ENCODE data around the gene DDX24. TPM values are rescaled to one million over a fixed set of nuclear protein-coding genes. Genes with fewer than 3 reads are reported as not detected.

The DDX24 gene
- total RNA-seq, 1 donor from 2014 or later: 168 TPM

GRCh38 chr14:94043756-94044475 lies 37.1 kb downstream of the DDX24 start:
- DNase-seq (ENCODE audit: low read depth, low spot score): no peak
- no peak overlapping the region for H3K4me3 Mint-ChIP-seq
- no peaks in the 10 kb centered on the region for H3K27me3 Mint-ChIP-seq (ENCODE audit: low read depth)
- peaks cover 4% of the 10 kb centered on the region for H3K4me1 Mint-ChIP-seq
- TF ChIP-seq CTCF (conservative IDR thresholded peaks at IDR 0.05): no peak
- H3K27ac Mint-ChIP-seq (ENCODE audit: unreplicated experiment): peak overlapping the region; percentile 89
- H3K36me3 Mint-ChIP-seq (ENCODE audit: low read depth): no peaks in the 10 kb centered on the region
- H3K9me3 Mint-ChIP-seq: no peaks in the 10 kb centered on the region

- Mint-ChIP-seq H3K4me3 (no peak overlapping the region), H3K27me3 (ENCODE audit: low read depth) (no peaks in the 10 kb centered on the region), H3K9me3 (no peaks in the 10 kb centered on the region), H3K4me1 (peaks cover 4% of the 10 kb centered on the region), H3K36me3 (ENCODE audit: low read depth) (no peaks in the 10 kb centered on the region), H3K27ac (ENCODE audit: unreplicated experiment) (no peak overlapping the region)
- no peak for TF ChIP-seq CTCF (conservative IDR thresholded peaks at IDR 0.05)
- DNase-seq (ENCODE audit: low read depth, low spot score): no peak
Observed at GRCh38 chr14:94043111-94043755, 37.8 kb downstream of the DDX24 start.

GRCh38 chr14:94042433-94043091 lies 38.4 kb downstream of the DDX24 start:
- no peak for TF ChIP-seq CTCF (conservative IDR thresholded peaks at IDR 0.05)
- H3K4me3 Mint-ChIP-seq: no peak overlapping the region
- no peak overlapping the region for H3K27ac Mint-ChIP-seq (ENCODE audit: unreplicated experiment)

GRCh38 chr14:94041551-94042346 lies 39.3 kb downstream of the DDX24 start:
- Mint-ChIP-seq H3K4me3 (no peak overlapping the region), H3K36me3 (ENCODE audit: low read depth) (peaks cover 1% of the 10 kb centered on the region), H3K9me3 (no peaks in the 10 kb centered on the region), H3K27me3 (ENCODE audit: low read depth) (no peaks in the 10 kb centered on the region), H3K4me1 (peaks cover 5% of the 10 kb centered on the region), H3K27ac (ENCODE audit: unreplicated experiment) (peak overlapping the region; percentile 62)
- no peak for DNase-seq (ENCODE audit: low read depth, low spot score)
- no peak for TF ChIP-seq CTCF (conservative IDR thresholded peaks at IDR 0.05)

More at GRCh38 chr14:94042433-94043091, 38.4 kb downstream of the DDX24 start:
- no peaks in the 10 kb centered on the region for H3K36me3 Mint-ChIP-seq (ENCODE audit: low read depth)
- no peaks in the 10 kb centered on the region for H3K9me3 Mint-ChIP-seq
- H3K4me1 Mint-ChIP-seq: peaks cover 4% of the 10 kb centered on the region
- DNase-seq (ENCODE audit: low read depth, low spot score): no peak
- H3K27me3 Mint-ChIP-seq (ENCODE audit: low read depth): no peaks in the 10 kb centered on the region

- H3K27ac Mint-ChIP-seq (ENCODE audit: unreplicated experiment): peak overlapping the region; percentile 32
- H3K4me1 Mint-ChIP-seq: peaks cover 10% of the 10 kb centered on the region
- H3K4me3 Mint-ChIP-seq: no peak overlapping the region
- no peaks in the 10 kb centered on the region for H3K9me3 Mint-ChIP-seq
- DNase-seq (ENCODE audit: low read depth, low spot score): no peak
- H3K27me3 Mint-ChIP-seq (ENCODE audit: low read depth): no peaks in the 10 kb centered on the region
- TF ChIP-seq CTCF (conservative IDR thresholded peaks at IDR 0.05): no peak
- peaks cover 5% of the 10 kb centered on the region for H3K36me3 Mint-ChIP-seq (ENCODE audit: low read depth)
Observed at GRCh38 chr14:94040796-94041195, 40.2 kb downstream of the DDX24 start.

All from neural crest cell (in vitro differentiated cells).